IPS DF 4.7 (cell line): ENCODE data around the gene HOXB13.

Experiments
- DNase-seq: peaks from one replicate; pipeline ENCODE4 v3.0.0-alpha.2; 2013; ENCODE audit warnings: low spot score; ENCODE audit errors: extremely low read depth

The HOXB13 gene

GRCh38 chr17:48728232-48729231 is at the start of gene HOXB13:
HOXB13 (minus strand) TSS chr17:48728750; CDS start chr17:48728593, 157 bp downstream.
- DNase-seq, result no peak

DNA sequence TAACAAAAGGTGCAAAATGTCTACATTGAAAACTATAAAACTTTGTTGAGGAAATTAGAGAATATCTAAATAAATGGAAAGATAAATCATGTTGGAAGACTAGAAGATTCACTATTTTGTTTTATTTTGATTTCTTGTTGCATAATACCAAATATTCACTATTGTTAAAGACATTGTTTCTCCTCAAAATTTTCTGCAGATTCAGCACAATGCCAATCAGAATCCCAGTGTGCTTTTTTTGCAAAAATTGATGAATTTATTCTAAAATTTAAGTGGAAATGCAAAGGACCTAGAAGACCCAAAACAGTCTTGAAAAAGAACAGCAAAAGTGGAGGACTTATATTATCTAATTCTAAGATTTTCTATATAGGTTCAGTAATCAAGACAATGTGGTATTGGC is 48.1 kb upstream of the HOXB13 start:
- DNase-seq, result no peak

- no peak for DNase-seq
Observed at GRCh38 chr17:48773245-48773644, 44.7 kb upstream of the HOXB13 start.

DNA sequence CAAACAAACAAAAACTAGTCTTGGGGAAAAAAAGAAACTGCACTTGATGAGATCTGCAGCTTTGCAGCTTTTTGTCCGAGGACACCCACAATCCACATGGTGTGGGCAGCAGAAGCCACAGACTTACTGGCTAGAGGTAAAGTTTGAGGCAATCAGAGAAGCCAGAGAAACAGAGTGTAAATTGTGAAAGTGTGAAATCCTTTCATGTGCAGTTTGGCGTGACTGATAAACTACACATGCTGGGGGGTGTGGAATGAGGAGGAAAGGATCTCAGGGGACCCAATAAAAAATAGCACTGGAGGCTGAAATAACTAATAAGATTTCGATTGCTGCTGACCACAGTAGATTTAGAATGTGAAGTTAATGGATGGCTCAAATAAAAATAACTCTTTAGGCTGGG is 42.4 kb upstream of the HOXB13 start:
- no peak for DNase-seq

DNA sequence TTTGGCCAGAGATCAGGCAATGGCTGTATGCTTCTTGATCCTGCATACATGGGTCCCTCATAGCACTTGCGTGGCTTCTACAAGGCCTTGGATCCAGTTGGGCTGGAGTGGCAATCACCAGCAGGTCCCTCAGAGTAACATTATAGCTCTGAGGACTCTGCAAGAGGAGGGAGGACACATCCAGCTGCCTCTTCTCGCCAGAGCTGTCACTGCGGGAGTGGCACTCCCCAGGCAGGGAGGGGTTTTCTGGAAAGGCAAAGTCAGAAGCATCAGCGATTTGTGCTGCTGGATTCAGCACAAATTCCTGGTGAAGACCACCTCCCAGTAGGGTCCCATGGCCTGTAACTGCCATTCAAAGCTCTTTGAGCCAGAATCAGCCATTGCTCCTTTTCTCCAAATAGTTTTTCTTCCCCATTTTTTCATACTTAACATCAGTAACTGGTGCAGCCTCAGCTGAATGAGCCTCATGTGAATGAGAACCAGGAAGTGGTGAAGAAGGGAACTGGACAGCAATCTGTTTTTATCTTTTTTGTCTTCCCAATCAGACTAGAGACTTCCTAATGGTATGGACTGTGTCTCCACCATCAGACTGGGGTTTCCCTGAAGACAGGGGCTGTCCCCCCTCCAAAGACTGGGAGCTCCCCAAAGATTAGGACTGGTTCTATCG is 40.6 kb upstream of the HOXB13 start:
- no peak for DNase-seq

GRCh38 chr17:48767263-48767774 is 38.8 kb upstream of the HOXB13 start:
- no peak for DNase-seq

- no peak for DNase-seq
Observed at GRCh38 chr17:48761114-48761513, 32.6 kb upstream of the HOXB13 start.

GRCh38 chr17:48760411-48760810 is 31.9 kb upstream of the HOXB13 start:
- no peak for DNase-seq

DNA sequence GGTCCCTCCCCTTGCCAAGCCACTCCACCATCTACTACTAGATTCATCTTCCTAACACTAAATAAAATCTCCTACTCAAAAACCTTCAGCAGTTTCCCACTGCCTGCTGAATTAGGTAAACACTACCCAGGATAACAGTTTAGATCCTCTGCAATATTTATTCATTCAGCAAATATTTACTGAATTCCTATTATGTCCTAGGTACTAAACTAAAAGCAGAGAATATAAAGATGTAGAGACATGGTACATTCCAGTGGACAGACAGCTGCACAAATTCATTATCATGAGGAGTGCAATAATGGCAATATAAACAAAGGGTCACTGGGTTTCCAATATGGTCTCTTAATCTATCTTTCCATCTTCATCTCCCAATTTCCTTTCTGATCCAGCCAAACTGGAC is 30.7 kb upstream of the HOXB13 start:
- no peak for DNase-seq

DNA sequence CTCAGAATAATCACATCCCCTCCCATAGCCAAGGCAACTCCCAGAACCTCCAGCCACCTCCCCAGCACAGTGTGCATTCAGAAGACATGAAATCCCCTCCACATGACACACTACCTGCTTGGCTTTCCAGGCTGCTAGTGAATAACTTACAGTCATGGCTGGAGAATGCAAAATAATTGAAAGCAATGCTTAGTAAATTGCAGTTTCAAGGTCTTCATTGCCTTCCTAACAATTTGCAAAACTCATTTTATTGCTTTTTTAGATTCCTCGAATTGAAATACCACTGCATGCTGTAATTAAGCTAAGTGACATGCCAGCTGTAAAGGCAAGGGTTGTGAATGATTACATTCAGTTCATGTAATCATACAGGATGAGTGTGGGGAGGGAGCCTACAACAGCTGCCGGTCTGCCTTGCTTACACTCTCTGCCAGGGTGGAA is 29.0 kb upstream of the HOXB13 start:
- DNase-seq, result no peak

- DNase-seq, result no peak
Observed at GRCh38 chr17:48756830-48757251, 28.3 kb upstream of the HOXB13 start.

DNA sequence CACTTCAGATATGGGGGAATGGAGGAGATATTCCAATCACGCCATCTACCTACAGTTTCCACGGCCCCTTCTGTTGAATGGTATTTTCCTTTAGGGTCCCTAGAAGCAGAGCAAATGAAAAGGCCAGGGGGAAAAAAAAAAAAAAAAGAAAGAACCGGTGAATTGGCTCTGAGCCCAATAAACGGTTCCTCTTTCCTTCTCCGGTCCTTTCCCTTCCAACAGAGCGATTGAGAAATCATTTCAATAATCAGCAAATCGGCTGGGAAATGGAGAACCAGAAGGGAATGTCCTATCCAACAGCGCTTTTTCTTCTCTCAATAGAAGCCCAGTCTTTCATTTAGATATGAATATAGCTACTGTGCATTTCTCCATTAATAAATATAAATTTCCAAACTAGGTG is 26.8 kb upstream of the HOXB13 start:
- DNase-seq, result no peak

- DNase-seq, result no peak
Observed at GRCh38 chr17:48754500-48755261, 26.1 kb upstream of the HOXB13 start.

GRCh38 chr17:48753794-48754499 is 25.4 kb upstream of the HOXB13 start:
- no peak for DNase-seq

DNA sequence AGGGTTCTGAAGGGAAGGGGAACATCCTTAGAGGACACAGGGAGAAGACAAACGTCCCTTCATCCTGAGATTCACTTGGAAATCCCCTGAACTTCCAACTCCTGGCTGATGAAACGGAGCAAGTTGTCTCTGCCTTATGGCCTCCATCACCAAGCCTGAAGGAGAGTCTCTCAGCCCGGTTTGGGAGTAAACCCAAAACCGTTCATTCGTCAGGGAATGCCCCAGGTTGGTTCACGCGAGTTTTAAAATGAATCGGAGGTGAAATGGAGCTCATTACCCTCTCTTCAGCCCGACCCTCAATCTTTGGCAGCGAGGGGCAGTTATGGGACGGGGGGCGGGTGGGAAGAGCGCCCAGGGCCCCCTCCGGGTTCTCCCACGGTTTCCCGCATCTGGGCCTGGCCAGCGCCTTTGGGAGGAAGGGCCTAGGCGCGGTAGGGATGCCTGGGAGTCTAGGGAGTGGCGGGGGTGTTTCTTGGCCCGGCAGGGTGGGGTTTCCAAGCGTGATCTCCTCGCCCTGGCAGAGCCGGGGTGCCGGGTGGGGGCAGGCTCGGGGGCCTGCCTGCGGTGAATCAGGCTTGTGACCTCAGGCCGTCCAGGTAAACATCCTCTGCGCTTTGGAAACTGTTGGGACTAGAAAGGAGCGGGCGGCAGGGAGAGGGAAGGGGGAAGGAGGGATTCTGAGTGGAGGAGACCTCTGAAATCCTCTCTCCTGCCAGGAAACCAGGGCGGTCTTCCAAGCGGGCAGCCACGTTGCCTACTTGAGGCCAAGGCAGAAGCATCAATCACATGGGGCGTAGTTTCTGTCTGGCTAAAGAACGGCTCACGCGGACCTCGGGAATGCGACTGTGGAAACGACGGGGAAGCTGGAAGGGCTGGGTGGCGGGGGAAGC is 24.1 kb upstream of the HOXB13 start:
- DNase-seq, result no peak

- no peak for DNase-seq
Observed at GRCh38 chr17:48751733-48752398, 23.3 kb upstream of the HOXB13 start.

GRCh38 chr17:48751172-48751571 is 22.6 kb upstream of the HOXB13 start:
- no peak for DNase-seq

- no peak for DNase-seq
Observed at GRCh38 chr17:48749621-48750553, 21.3 kb upstream of the HOXB13 start.
